GM19099 (cell line): ENCODE measurements around the gene RCL1.

ENCODE experiments used
- POLR2A ChIP-seq: IDR thresholded peaks from 3 replicates; pipeline ENCODE4 v1.6.1; 2011; ENCODE audit warnings: low read depth; ENCODE audit not compliant: insufficient read length; ENCODE audit errors: extremely low read depth

The RCL1 gene

DNA sequence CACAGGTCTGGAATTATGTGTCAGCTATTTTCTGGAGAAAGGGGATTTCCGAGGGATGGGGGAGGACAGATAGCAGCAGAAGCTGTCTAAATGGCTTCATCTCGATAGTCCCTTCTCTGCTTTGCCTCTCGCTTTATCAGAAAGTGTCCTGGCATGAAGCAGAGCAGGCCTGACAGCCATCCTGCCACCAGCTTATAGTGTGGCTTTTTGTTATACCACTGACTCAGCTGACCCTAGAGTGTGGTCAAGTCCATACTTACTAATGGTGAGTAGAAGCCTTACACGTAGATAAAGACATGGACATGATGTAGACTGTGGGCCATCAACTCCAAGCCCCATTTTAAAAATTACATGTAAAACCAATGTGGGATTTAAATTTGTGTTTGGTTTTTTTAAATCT, 50.0 kb downstream of the RCL1 start:
- no peak for TF ChIP-seq POLR2A

DNA sequence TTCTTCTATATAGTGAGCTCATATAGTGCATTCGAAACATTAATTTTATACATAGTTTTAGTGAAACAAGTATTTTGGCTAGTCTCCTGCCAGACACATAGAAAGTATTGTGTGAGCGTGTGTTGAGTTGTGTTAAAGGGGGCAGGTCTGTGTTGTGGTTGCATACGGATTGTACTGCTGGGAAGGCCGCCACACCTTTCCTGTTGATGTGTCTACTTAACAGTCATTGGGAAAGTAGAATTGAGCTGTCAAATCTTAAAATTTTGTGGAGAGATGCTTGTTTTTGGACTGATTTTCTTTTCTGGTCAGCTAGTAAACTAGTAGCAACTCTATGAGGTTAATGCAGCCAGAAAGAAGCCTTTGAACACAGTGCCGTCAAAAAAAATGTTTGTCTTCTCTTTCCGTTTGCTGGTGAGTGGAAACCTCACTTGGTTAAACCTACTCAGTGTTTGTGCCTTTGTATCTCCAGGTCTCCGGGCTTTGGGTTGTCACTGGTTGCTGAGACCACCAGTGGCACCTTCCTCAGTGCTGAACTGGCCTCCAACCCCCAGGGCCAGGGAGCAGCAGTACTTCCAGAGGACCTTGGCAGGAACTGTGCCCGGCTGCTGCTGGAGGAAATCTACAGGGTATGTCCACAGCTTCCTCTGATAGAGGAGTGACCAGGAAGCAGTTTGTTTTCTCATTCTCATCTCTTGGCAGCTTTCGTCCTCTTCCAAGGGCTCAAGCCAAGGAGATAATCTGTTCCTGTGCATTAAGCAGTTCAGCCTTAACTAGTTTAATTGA, 51.5 kb downstream of the RCL1 start:
- TF ChIP-seq POLR2A: no peak

GRCh38 chr9:4849369-4849768, 56.6 kb downstream of the RCL1 start:
- TF ChIP-seq POLR2A: no peak

- TF ChIP-seq POLR2A: no peak
These were observed 58.0 kb downstream of the RCL1 start for GRCh38 chr9:4850603-4851310.

DNA sequence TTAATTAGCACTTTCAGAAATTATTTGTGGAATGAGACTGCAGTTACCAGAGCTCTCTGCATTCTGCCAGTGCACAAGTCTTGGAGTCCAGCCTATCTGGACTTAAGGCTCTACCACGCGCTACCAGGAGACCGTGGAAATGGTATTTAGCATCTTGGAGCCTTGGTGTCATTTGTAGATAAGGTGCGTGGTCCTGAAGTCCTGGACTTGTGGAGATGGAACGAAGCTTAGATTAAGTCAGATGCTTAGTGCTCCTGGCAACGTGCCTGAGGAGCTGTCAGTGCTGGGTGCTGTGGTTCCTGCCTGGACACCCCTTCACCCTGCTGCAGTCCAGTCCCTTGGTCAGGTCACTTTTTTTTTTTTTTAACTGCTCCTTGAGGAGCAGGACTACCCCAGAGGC, 59.7 kb downstream of the RCL1 start:
- no peak for TF ChIP-seq POLR2A

DNA sequence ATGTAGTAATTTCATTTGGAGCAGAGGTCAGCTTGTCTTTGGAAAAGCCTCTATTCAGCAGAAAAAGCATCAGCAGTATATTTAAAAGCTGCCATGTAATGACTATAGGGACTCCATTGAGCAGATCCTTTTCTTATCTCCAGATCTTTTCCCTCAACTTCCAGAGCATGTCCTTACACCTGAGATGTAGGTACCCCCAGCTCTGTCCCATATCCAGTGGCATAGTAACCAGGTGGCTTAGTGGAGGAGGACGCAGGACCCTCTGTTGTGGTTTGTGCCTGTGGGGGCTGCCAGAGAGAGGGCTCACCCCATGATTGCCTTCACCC, 61.5 kb downstream of the RCL1 start:
- TF ChIP-seq POLR2A: no peak

GRCh38 chr9:4855841-4856240, 63.1 kb downstream of the RCL1 start:
- TF ChIP-seq POLR2A: no peak

GRCh38 chr9:4857163-4857810, 64.5 kb downstream of the RCL1 start:
- TF ChIP-seq POLR2A: no peak

DNA sequence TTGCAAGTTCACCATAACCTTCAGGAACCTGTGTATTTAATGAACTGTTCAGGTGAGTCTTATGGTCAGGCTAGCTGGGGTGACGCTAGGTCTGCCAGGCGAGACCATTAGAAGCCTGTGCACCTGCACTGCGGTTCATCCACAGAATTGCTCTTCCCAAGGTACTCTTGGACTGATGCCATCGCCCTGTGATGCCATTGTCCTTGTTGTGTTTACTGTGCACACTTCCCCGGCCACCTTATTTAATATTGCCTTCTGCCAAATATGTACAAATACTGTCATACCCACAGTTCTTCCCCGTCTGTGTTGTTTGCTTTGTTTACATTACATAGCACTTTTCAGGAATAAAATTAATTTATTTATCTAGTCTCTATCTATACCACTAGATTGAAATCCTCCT, 66.3 kb downstream of the RCL1 start:
- no peak for TF ChIP-seq POLR2A

- no peak for TF ChIP-seq POLR2A
These were observed 67.6 kb downstream of the RCL1 start for GRCh38 chr9:4860383-4860782.

DNA sequence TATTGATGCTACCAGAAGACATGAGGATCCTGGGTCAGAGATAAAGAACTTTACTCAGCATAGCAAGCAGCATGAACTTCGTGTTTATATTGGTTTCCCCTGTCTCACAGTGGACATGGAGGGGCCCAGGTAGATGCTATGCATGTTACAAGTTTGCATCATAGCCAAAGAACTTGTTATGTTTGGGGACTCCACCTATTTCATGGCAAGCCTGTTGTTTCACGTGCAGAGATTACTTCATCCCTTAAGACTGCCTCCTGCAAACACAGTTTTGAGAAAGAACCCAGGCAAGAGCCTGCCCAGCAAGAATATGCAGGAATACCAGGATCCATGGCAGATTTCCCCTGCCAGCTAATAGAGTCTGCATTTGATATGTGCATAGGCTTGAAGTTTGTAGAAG, 68.4 kb downstream of the RCL1 start:
- TF ChIP-seq POLR2A: no peak

DNA sequence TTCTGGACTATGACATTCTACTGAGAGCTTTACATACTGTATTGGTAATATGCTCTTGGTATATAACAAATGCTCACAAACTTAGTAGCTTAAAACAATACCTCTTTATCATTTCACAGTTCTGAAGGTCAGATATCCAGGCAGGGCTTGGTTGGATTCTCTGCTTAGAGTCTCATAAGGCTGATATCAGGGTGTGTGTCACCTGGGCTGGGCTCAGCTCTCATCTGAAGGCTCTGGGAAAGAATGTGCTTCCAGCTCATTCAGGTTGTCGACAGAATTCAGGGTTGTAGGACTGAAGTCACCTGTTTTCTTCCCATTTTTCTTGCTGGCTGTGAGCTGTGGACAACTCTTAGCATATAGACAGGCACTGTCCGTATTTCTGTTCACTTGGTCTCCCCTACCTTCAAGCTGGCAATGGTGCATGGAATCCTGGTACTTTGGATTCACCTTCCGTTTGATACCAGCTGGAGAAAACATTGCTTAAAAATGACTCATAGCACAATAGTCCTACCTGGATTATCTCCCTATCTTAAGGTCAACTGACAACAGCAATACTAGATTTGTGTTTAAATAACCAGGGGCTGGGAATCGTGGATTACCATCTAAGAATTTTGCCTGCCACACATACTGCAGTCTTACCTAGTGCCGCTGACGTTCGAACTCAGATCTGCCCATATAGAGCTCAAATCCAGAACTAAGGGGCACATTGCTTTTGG, 69.2 kb downstream of the RCL1 start:
- no peak for TF ChIP-seq POLR2A

DNA sequence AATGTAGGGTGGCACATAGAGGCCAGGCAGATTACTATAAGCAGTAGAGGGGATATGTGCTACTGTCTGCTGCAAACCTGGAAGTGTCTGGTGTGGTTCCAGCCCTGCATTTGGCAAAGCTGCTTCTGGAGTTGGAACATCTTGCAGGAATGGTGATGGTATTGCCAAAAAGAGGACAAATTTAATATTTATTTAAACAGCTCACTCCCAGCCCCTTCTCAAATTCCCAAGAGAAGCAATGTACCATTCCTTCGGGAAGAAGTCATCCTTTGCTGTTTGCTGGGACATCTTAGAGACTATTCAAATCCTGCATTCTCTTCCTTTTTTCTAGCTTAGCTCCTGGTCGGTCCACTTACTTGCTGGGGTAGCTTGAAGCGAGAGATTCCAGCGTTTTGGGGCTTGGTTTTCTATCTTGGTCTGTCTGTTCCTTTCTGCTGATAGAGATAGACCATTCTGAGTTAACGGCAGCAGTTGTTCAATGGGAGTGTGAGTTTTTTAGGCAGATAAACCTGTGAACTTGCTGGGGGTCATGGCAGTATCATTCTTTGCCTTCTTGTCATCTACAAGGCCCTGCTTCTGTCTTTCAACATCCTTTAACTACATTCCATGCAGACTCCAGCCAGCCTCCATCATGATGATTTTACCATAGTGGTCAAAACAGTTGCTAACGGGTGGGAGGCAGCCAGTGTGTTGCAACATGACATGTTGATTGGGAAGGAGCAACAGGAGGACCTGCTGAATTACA, 69.9 kb downstream of the RCL1 start:
- TF ChIP-seq POLR2A: no peak

- TF ChIP-seq POLR2A: no peak
These were observed 71.5 kb downstream of the RCL1 start for GRCh38 chr9:4864234-4864661.

DNA sequence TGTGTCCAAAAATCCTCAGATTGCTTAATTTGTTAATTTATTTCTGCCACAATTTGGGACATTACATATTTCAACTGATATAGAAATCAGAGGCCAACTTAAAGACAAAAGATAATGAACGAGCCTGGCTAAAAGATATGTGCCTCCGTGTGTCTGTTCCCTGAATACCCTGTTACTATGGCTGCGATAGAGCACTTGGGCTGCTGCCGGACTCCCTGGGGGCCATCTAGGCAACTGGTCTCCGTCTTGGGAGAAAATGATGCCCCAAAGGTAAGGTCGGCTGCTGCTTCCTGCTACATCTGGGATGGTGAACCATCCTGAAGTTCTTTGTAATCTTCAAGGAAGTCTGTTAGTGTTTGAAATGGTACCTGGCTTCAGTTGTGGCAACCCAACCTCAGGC, 72.0 kb downstream of the RCL1 start:
- no peak for TF ChIP-seq POLR2A

- TF ChIP-seq POLR2A: no peak
These were observed 72.9 kb downstream of the RCL1 start for GRCh38 chr9:4865681-4866080.
